Naive thymus-derived CD8-positive, alpha-beta T cell (primary cell): ENCODE data around the gene EPS8L2. TPM values are rescaled to one million over a fixed set of nuclear protein-coding genes. Genes with fewer than 3 reads are reported as not detected.
A peak's percentile ranks its signal among the peaks of the same experiment; 100 is the strongest.
"Not testable (repeated sequence)": the region's sequence is repeated elsewhere in the genome, so short reads cannot be mapped to it uniquely, and the experiment has no call there.

Experiments
- ATAC-seq, 2 donors: fragments of 150-1000 bp; cut with Tn5 transposase in 1 of 2; sonication (Bioruptor Pico), chemical (Tn5 transposase) in 1 of 2; 1 replicate in 1 of 2; 2 replicates in 1 of 2; pipeline ENCODE4 v1.10.0; 2021; ENCODE audit warnings: mild to moderate bottlenecking in 2 of 2, moderate library complexity in 2 of 2
- POLR2A ChIA-PET: fragments of 350-600 bp; sonication (Branson Sonifier 250); formaldehyde crosslinking; loops from one replicate; lab custom pipeline; 2021; ENCODE audit warnings: antibody characterized with exemption; lab: Charles Lee
- DNase-seq, 10 donors: peaks; one replicate each; pipeline versions ENCODE4 v3.0.0 to v3.0.0-alpha.2; 2020 to 2022
- H3K27ac Mint-ChIP-seq, 10 donors: one replicate each; pipeline ENCODE4 v1.8.0; 2020 to 2022; ENCODE audit warnings: mild to moderate bottlenecking in 10 of 10, mixed read lengths in 10 of 10, moderate library complexity in 4 of 10, inconsistent platforms in 1 of 10
- H3K27me3 Mint-ChIP-seq, 5 donors: one replicate each; pipeline ENCODE4 v1.8.0; 2021 to 2022; ENCODE audit warnings: mixed read lengths in 5 of 5
- H3K36me3 Mint-ChIP-seq, 3 donors: one replicate each; pipeline ENCODE4 v1.8.0; 2020 to 2022; ENCODE audit warnings: mixed read lengths in 3 of 3, mild to moderate bottlenecking in 2 of 3, inconsistent platforms in 1 of 3
- H3K4me1 Mint-ChIP-seq, 4 donors: one replicate each; pipeline ENCODE4 v1.8.0; 2021 to 2022; ENCODE audit warnings: mixed read lengths in 4 of 4
- H3K4me3 Mint-ChIP-seq, 10 donors: one replicate each; pipeline ENCODE4 v1.8.0; 2020 to 2022; ENCODE audit warnings: mild to moderate bottlenecking in 10 of 10, mixed read lengths in 10 of 10, moderate library complexity in 6 of 10, inconsistent platforms in 1 of 10
- H3K9me3 Mint-ChIP-seq, 9 donors: one replicate each; pipeline ENCODE4 v1.8.0; 2020 to 2022; ENCODE audit warnings: mixed read lengths in 9 of 9, mild to moderate bottlenecking in 3 of 9, inconsistent platforms in 1 of 9, moderate library complexity in 1 of 9
- polyA plus RNA-seq, 3 donors: library from polyadenylated mRNA; unstranded; fragments of 300-500 nt; fragmentation: Illumina TruSeq; gene quantifications; one replicate each; pipeline ENCODE4 v1.2.3, GENCODE V29; 2021
- total RNA-seq, 8 experiments: library from RNA in 2 of 8; stranded (reverse) in 2 of 8; gene quantifications; one replicate each; pipeline ENCODE4 v1.2.3 and lab custom pipeline; 2021 to 2026

Gene EPS8L2
- total and polyA plus RNA-seq, 5 experiments from 2014 or later, result 8.2 to 20.4 (median 9.7) TPM

GRCh38 chr11:674406-674805, 31.6 kb upstream of the EPS8L2 start:
- POLR2A ChIA-PET, result interaction anchor here (0.5 to 0.6 kb wide), 2 partner anchors 10 to 76 kb away, joined by 3 to 4 read pairs; no protein-coding TSS in a partner anchor
- Mint-ChIP-seq H3K36me3 (peaks cover 6 to 57% (median 20%) of the 10 kb centered on the region in 3 donors), H3K4me1 (peaks cover 0 to 2% (median 0%) of the 10 kb centered on the region in 4 donors), H3K9me3 (no peaks in the 10 kb centered on the region), H3K4me3 (no peak overlapping the region), H3K27ac (no peak overlapping the region), H3K27me3 (no peaks in the 10 kb centered on the region)
- ATAC-seq (no peak), DNase-seq (no peak)

GRCh38 chr11:678297-678696, 27.7 kb upstream of the EPS8L2 start:
- no peaks in the 10 kb centered on the region for H3K9me3 Mint-ChIP-seq
- H3K4me3 Mint-ChIP-seq, result no peak overlapping the region
- no peak for ATAC-seq
- no peaks in the 10 kb centered on the region for H3K27me3 Mint-ChIP-seq
- H3K4me1 Mint-ChIP-seq, result peaks cover 0 to 8% (median 2%) of the 10 kb centered on the region in 4 donors
- peaks cover 16 to 66% (median 29%) of the 10 kb centered on the region in 3 donors for H3K36me3 Mint-ChIP-seq
- no peak for DNase-seq
- H3K27ac Mint-ChIP-seq, result peak overlapping the region in 3 of 10 donors; percentile 4 to 44 (median 27)
- POLR2A ChIA-PET, result no interaction called here

GRCh38 chr11:679271-680207, 26.5 kb upstream of the EPS8L2 start:
- POLR2A ChIA-PET, result interaction anchor here (0.9 to 1.5 kb wide), 2 partner anchors 11 to 13 kb away, joined by 3 to 4 read pairs; no protein-coding TSS in a partner anchor
- peaks cover 18 to 67% (median 36%) of the 10 kb centered on the region in 3 donors for H3K36me3 Mint-ChIP-seq
- no peaks in the 10 kb centered on the region for H3K9me3 Mint-ChIP-seq

GRCh38 chr11:680476-680875, 25.6 kb upstream of the EPS8L2 start:
- no peak overlapping the region for H3K4me3 Mint-ChIP-seq
- H3K9me3 Mint-ChIP-seq, result no peaks in the 10 kb centered on the region
- POLR2A ChIA-PET, result interaction anchor here (1.2 to 1.6 kb wide), 3 partner anchors 12 to 104 kb away, joined by 3 to 6 read pairs (median 3); partner anchors contain the start of genes DEAF1, PHRF1 and TMEM80
- ATAC-seq, result no peak
- H3K36me3 Mint-ChIP-seq, result peaks cover 18 to 70% (median 39%) of the 10 kb centered on the region in 3 donors
- H3K27me3 Mint-ChIP-seq, result no peaks in the 10 kb centered on the region
- H3K27ac Mint-ChIP-seq, result peak overlapping the region in 6 of 10 donors; percentile 62 to 81 (median 72)
- H3K4me1 Mint-ChIP-seq, result peaks cover 0 to 8% (median 2%) of the 10 kb centered on the region in 4 donors
- peak in 1 of 10 donors; percentile 55 for DNase-seq

More at GRCh38 chr11:679271-680207, 26.5 kb upstream of the EPS8L2 start:
- peaks cover 0 to 8% (median 2%) of the 10 kb centered on the region in 4 donors for H3K4me1 Mint-ChIP-seq
- H3K4me3 Mint-ChIP-seq, result no peak overlapping the region
- H3K27ac Mint-ChIP-seq, result no peak overlapping the region
- ATAC-seq (no peak), DNase-seq (peak in 1 of 10 donors; percentile 42)
- H3K27me3 Mint-ChIP-seq, result no peaks in the 10 kb centered on the region

GRCh38 chr11:680970-681369, 25.1 kb upstream of the EPS8L2 start:
- no peaks in the 10 kb centered on the region for H3K9me3 Mint-ChIP-seq
- H3K27me3 Mint-ChIP-seq, result no peaks in the 10 kb centered on the region
- ATAC-seq (peak; percentile 68 to 75), DNase-seq (peak in 1 of 10 donors; percentile 54)
- peaks cover 0 to 8% (median 2%) of the 10 kb centered on the region in 4 donors for H3K4me1 Mint-ChIP-seq
- peaks cover 18 to 72% (median 39%) of the 10 kb centered on the region in 3 donors for H3K36me3 Mint-ChIP-seq
- POLR2A ChIA-PET, result interaction anchor here (0.7 to 1.6 kb wide), 6 partner anchors 10 to 234 kb away, joined by 3 to 6 read pairs (median 4); partner anchors contain the start of genes DEAF1, PHRF1 and TMEM80
- no peak overlapping the region for H3K4me3 Mint-ChIP-seq
- peak overlapping the region in 7 of 10 donors; percentile 17 to 81 (median 69) for H3K27ac Mint-ChIP-seq

GRCh38 chr11:686451-687243, 19.4 kb upstream of the EPS8L2 start:
- POLR2A ChIA-PET, result interaction anchor here (0.9 kb wide), 1 partner anchor 70 kb away, joined by 4 read pairs; no protein-coding TSS in a partner anchor
- Mint-ChIP-seq H3K36me3 (peaks cover 18 to 64% (median 54%) of the 10 kb centered on the region in 3 donors), H3K4me3 (no peak overlapping the region), H3K27me3 (no peaks in the 10 kb centered on the region), H3K4me1 (peaks cover 9 to 24% (median 12%) of the 10 kb centered on the region in 4 donors), H3K9me3 (no peaks in the 10 kb centered on the region), H3K27ac (peak overlapping the region in 5 of 10 donors; percentile 33 to 80 (median 66))
- DNase-seq, result peak in 1 of 10 donors; percentile 55
- no peak for ATAC-seq

GRCh38 chr11:687751-688150, 18.3 kb upstream of the EPS8L2 start:
- Mint-ChIP-seq H3K27me3 (no peaks in the 10 kb centered on the region), H3K36me3 (peaks cover 12 to 57% (median 44%) of the 10 kb centered on the region in 3 donors), H3K4me3 (no peak overlapping the region), H3K9me3 (no peaks in the 10 kb centered on the region), H3K4me1 (peaks cover 14 to 33% (median 23%) of the 10 kb centered on the region in 4 donors), H3K27ac (peak overlapping the region in 4 of 10 donors; percentile 9 to 83 (median 49))
- DNase-seq (peak in 1 of 10 donors; percentile 50), ATAC-seq (no peak)
- POLR2A ChIA-PET, result no interaction called here

- ATAC-seq (no peak), DNase-seq (peak in 1 of 10 donors; percentile 6)
- peaks cover 21 to 43% (median 32%) of the 10 kb centered on the region in 4 donors for H3K4me1 Mint-ChIP-seq
- H3K36me3 Mint-ChIP-seq, result peaks cover 3 to 48% (median 35%) of the 10 kb centered on the region in 3 donors
- H3K9me3 Mint-ChIP-seq, result no peaks in the 10 kb centered on the region
- POLR2A ChIA-PET, result interaction anchor here (0.6 kb wide), 1 partner anchor 12 kb away, joined by 6 read pairs; no protein-coding TSS in a partner anchor
- no peak overlapping the region for H3K4me3 Mint-ChIP-seq
- H3K27me3 Mint-ChIP-seq, result no peaks in the 10 kb centered on the region
- peak overlapping the region in 1 of 10 donors; percentile 84 for H3K27ac Mint-ChIP-seq
Observed at GRCh38 chr11:688681-689080, 17.4 kb upstream of the EPS8L2 start.

- Mint-ChIP-seq H3K4me3 (no peak overlapping the region), H3K36me3 (peaks cover 0 to 38% (median 27%) of the 10 kb centered on the region in 3 donors), H3K27ac (peak overlapping the region in 5 of 10 donors; percentile 19 to 89 (median 71)), H3K27me3 (no peaks in the 10 kb centered on the region), H3K9me3 (no peaks in the 10 kb centered on the region), H3K4me1 (peaks cover 21 to 45% (median 35%) of the 10 kb centered on the region in 4 donors)
- ATAC-seq (no peak), DNase-seq (peak in 1 of 10 donors; percentile 37)
- POLR2A ChIA-PET, result no interaction called here
Observed at GRCh38 chr11:689625-690024, 16.4 kb upstream of the EPS8L2 start.

- H3K27ac Mint-ChIP-seq, result peak overlapping the region in 8 of 10 donors; percentile 51 to 98 (median 91)
- H3K9me3 Mint-ChIP-seq, ATAC-seq, H3K27me3 Mint-ChIP-seq: not testable (repeated sequence)
- H3K36me3 Mint-ChIP-seq, result peaks cover 0 to 35% (median 25%) of the 10 kb centered on the region in 3 donors
- peak overlapping the region in 2 of 10 donors; percentile 59 to 72 for H3K4me3 Mint-ChIP-seq
- POLR2A ChIA-PET, result interaction anchor here (0.6 to 8.7 kb wide), 4 partner anchors 9 to 172 kb away, joined by 3 to 109 read pairs (median 4); no protein-coding TSS in a partner anchor
- peak in 1 of 10 donors; percentile 22 for DNase-seq
- H3K4me1 Mint-ChIP-seq, result peaks cover 21 to 45% (median 35%) of the 10 kb centered on the region in 4 donors
Observed at GRCh38 chr11:690244-690643, 15.8 kb upstream of the EPS8L2 start.
